NCI-H1436 (cell line): ENCODE measurements around the gene UTS2R.

Experiments
- DNase-seq: peaks from one replicate; lab custom pipeline; 2025; lab: John Stamatoyannopoulos, UW

The UTS2R gene

DNA sequence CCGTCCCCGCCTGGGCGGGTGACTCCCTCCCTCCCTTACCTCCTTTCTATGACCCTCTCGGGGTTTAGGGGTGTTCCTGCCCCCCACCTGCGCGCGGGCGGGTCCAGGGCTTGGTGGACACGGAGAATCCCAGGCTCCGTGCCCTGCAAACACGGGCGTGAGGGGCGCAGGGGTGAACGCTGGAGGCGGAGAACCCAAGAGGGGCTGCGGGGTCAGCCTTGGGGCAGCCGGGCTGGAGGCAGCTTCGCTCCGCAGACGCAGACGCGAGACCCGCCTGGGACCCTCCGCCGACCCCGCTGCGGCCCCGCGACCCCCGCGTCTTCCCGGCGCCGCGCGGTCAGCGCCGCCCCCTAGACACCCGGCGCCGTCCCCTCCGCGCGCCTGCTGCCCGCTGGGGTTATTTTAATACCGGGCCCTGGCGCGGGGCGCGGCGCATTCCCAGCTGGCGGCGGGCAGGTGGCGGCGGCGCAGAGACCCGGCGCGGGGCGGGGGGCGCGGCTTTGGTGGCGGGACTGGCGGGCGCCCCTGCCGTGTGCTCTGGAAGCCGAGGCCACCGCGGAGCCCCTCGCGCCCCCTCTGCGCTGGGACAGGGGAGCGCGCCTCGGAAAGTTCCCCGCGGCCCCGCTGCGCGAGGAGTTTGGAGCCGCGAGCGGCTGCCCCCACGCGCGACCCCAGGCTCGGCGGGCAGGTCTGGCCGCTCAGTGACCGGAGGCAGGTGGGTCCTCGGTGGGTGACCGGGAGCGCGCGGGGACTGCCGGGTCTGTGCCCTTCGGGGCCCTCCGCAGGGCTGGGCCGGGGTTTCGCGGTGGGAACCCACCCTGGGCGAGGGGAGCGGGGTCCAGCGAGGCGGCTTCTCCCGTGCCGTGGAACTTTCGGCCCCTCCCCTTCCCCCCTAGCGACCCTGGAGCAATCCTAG, at the start of gene UTS2R:
TSS of gene UTS2R (plus strand) at position 433 of the 916 bp plus-strand sequence. CDS start 2,560 bp downstream, outside the sequence.
- DNase-seq: no peak

- no peak for DNase-seq
Observed at GRCh38 chr17:82321947-82322466, 49.6 kb upstream of the UTS2R start.

GRCh38 chr17:82322526-82323453, 48.8 kb upstream of the UTS2R start:
- DNase-seq: no peak

- DNase-seq: no peak
Observed at GRCh38 chr17:82323514-82324234, 47.9 kb upstream of the UTS2R start.

- no peak for DNase-seq
Observed at GRCh38 chr17:82324566-82325285, 46.8 kb upstream of the UTS2R start.

- DNase-seq: no peak
Observed at GRCh38 chr17:82325286-82326180, 46.0 kb upstream of the UTS2R start.

GRCh38 chr17:82327289-82327688, 44.3 kb upstream of the UTS2R start:
- DNase-seq: no peak

DNA sequence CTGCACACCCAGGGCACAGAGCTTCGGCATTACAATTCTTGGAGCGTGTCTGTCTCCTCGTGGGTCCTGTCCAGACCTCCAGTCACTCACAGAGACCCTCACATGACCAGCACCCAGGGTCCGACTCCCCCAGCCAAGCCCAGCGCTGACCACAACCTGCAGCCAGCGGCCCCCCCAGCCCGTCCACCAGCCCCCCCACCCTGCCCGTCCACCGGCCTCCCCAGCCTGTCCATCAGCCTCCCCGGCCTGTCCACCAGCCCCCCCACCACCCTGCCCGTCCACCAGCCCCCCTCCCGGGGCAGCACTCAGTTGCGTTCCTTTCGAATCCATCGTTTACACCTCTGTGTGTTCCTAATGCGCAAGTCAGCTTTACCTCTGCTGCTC, 43.8 kb upstream of the UTS2R start:
- no peak for DNase-seq

DNA sequence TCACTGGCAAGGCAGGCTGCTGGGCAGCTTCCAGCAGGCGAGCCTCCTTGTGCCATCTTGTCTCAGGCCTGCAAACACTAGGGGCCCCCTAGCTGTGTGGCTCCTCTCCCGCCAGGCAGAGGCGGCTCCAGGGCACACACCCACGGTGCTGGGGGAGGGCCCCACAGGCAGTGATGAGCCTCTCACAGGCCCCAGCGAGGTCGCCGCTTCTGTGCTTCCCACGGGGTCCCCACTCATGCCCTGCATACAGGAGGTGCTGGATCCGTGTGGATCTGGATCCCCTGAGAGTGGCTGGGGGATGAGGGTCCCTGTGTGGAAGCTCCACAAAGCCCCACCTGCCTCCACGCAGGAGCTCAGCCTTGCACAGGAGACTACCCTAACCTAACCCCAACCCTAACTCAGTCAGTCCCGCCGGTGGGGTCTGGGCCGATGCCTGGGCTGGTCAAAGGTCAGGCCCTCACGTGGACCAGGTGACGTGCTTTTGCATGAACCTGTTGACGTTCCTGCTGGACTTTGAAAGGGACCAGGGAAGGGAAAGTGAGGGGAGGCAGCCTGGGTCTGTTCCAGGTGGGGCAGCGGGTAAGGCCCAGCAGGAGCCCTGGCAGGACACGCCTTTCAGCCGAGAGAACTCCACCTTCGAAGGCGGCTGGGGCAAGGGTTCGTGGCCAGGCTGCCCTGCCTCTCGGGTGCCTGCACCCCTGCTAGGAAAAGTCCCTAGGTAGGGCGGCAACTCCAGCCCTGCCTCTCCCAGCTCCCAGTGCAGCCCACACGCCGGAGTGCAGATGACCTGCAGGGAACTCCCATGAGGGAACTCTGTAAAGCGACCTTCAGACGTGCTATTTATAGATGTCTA, 43.2 kb upstream of the UTS2R start:
- no peak for DNase-seq

GRCh38 chr17:82328994-82329507, 42.5 kb upstream of the UTS2R start:
- DNase-seq: no peak

DNA sequence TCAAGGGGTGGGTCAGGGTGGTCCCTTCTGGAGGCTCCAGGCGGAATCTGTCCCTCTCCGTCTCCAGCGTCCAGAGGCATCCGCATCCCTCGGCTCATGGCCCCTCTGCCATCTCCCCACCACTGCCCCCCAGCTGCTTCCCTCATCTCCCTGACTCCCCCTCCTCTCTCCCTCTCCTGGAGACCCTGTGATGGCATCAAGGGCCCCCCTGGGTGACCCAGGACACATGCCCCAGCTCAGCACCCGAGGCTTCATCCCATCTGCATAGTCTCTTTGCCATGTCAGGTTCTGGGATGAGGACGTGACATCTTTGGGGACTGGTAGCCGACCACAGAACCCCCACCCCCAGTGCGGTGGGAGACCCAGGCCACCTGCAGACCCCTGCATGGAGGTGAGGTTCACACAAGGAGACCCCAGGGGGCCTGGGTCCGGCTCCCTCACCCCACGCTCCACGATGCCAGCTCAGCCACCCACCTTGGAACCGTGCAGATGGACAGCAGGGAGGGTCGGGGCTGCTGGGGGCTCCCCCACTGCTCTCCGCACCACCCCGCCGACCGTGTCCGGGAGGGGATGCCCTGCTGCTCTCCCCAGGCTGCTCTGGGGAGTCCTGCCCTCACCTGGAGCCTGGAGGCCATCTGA, 41.8 kb upstream of the UTS2R start:
- DNase-seq: no peak

GRCh38 chr17:82330322-82331239, 41.0 kb upstream of the UTS2R start:
- peak; percentile 85 for DNase-seq

- no peak for DNase-seq
Observed at GRCh38 chr17:82331345-82331939, 40.1 kb upstream of the UTS2R start.

- no peak for DNase-seq
Observed at GRCh38 chr17:82332669-82333278, 38.8 kb upstream of the UTS2R start.

DNA sequence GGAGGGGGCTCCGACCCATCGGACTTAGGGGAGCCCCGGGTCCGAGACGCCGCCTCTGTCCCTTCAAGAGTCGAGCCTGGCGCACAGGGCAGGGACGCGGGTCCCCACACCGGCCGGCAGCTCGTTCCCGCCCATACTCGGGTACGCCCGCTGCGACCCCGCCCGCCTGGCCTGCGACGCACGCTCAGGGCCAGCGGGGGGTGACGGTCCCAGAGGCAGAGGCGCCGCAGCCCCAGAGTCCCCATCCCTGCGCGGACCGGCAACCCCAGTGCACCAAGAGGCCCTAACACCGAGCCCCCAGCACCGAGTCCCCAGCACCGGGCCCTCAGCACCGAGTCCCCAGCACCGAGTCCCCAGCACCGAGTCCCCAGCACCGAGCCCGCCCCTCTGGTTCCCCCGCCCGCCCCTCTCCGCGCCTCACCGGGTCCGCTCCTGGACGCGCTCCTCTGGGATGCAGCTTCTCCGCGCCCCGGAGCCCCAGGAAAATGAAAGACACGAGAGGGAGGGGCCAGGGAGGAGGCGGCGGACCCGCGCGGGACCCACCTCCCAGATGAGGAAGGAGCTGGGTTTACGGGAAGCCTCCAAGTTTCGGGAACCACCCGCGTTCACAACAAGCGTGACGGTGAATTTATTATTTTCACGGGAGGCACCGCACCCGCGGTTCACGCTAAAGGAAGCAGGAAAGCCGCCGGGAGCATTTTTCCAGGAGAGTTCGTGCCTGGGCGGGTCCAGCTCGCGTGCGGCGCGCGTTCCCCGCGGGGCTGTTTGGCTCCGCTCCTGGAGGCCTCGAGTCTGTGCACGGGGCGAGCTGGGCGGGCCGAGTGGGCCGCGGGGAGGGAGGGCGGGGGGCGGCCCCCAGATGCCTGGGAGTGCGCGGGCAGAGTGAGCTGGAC, 38.0 kb upstream of the UTS2R start, which contains the start of gene SECTM1:
TSS of gene SECTM1 (minus strand) at position 488 of the 893 bp plus-strand sequence. CDS start 6,526 bp downstream, outside the sequence.
- no peak for DNase-seq
